K562 (cell line): ENCODE measurements around the gene DRC1. TPM values are rescaled to one million over a fixed set of nuclear protein-coding genes. Genes with fewer than 3 reads are reported as not detected.
A peak's percentile ranks its signal among the peaks of the same experiment; 100 is the strongest.

Experiments used
- BRD4 ChIP-seq: fragments of 200-600 bp; sonication (generic); IDR thresholded peaks from 2 replicates; pipeline ENCODE4 v1.6.1; 2017; ENCODE audit warnings: inconsistent platforms
- JUND ChIP-seq, 2 experiments: IDR thresholded peaks; 2 replicates in 1 of 2; 3 replicates in 1 of 2; pipeline ENCODE4 v1.6.1; 2011; ENCODE audit warnings: borderline replicate concordance in 2 of 2, low read depth in 2 of 2, low read length in 2 of 2, improper control_type of control experiment in 1 of 2, missing biosample characterization in 1 of 2, missing genetic modification characterization in 1 of 2, missing genetic modification reagents in 1 of 2
- ZNF785 ChIP-seq: fragments of 250-450 bp; sonication (Bioruptor Pico); IDR thresholded peaks from 2 replicates; pipeline ENCODE4 v1.4.0; 2020; ENCODE audit warnings: mild to moderate bottlenecking
- polyA plus RNA-seq, 8 experiments: library from polyadenylated mRNA; depleted of rRNA in 4 of 8; stranded (reverse) in 5 of 8; unstranded in 3 of 8; fragments of >200 nt; fragmentation: Nextera tagmentation in 2 of 8; fragmentation: Illumina TruSeq in 1 of 8; extraction: Ambion mirVana in 2 of 8; extraction: Trizol in 1 of 8; gene quantifications; 2 replicates each; pipeline versions ENCODE4 v1.2.1 to v1.2.3, GENCODE V29; 2011 to 2014; ENCODE audit warnings: inconsistent platforms in 1 of 8, missing spikeins in 1 of 8
- total RNA-seq, 7 experiments: library from RNA; depleted of rRNA in 6 of 7; stranded (reverse); fragments of >200 nt in 6 of 7; fragmentation: Illumina TruSeq in 2 of 7; extraction: Trizol in 2 of 7; gene quantifications; 2 replicates each; pipeline versions ENCODE4 v1.2.1 to v1.2.3, GENCODE V29; 2011 to 2021; ENCODE audit warnings: low replicate concordance in 1 of 7
- TF ChIP-seq, protein P1 (sequence below): fragments of 450-650 bp; IDR thresholded peaks from 2 replicates; pipeline ENCODE4 v1.7.1; 2018; ENCODE audit warnings: mild to moderate bottlenecking, low read depth; ENCODE audit not compliant: partially characterized antibody
- TF ChIP-seq, protein P2 (sequence below): fragments of 250-450 bp; sonication (Bioruptor Pico); IDR thresholded peaks from 2 replicates; pipeline ENCODE4 v1.8.0; 2021; ENCODE audit warnings: borderline replicate concordance, mild to moderate bottlenecking, moderate library complexity; ENCODE audit not compliant: poor library complexity, severe bottlenecking
- TF ChIP-seq, protein P3 (sequence below): fragments of 250-450 bp; sonication (Bioruptor Pico); IDR thresholded peaks from 2 replicates; pipeline ENCODE4 v1.4.0; 2020; ENCODE audit warnings: mild to moderate bottlenecking, moderate library complexity
- TF ChIP-seq, protein P4 (sequence below), 2 experiments: fragments of 450-650 bp; IDR thresholded peaks; 2 replicates each; pipeline ENCODE4 v1.6.1; 2018; ENCODE audit warnings: mild to moderate bottlenecking in 2 of 2, low read depth in 1 of 2; ENCODE audit not compliant: partially characterized antibody in 2 of 2

Gene DRC1
- total and polyA plus RNA-seq, 9 of the 15 experiments (the other 6 are each of a cell fraction or from before 2014, with no cell fraction given), result 0.07 to 0.10 TPM; not detected in 7

DNA sequence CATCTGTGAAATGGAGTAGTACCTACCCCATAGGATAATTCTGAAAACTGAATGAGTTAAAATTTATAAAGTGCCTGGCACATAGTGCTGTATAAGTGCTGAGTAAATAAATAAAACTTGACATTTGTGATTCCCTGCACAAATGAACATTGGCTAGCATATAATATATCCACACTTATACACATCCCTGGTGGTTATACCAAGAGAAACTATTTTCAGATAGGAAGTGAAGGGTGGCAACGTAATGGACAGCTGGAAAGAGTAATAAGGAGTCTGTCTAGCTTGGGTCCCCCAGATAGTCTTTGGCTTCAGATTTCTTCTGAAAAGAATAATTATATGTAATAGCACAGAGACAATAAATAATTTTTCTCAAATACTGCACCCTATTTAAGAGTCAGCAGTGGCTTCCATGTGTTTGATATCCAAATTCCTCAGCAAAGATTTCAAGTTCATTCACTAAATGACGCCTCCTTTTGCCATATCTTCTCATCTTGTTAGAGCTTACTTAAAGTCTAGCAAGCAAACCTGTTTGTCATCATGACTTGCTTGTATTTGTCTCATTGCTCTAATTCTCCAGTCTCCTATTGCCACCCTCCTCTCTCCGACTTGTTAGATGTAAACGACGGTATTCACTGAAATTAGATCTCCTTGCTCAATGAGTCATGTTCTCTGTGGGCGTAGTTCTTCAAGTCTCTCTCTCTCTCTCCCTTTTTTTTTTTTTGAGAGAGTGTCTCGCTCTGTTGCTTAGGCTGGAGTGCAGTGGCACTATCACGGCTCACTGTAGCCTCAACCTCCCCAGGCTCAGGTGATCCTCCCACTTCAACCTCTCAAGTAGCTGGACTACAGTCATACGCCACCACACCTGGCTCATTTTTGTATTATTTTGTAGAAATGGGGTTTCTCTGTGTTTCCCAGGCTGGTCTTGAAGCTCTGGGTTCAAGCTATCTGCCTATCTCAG is 46.4 kb upstream of the DRC1 start (continued):
- TF ChIP-seq, protein P1, sequence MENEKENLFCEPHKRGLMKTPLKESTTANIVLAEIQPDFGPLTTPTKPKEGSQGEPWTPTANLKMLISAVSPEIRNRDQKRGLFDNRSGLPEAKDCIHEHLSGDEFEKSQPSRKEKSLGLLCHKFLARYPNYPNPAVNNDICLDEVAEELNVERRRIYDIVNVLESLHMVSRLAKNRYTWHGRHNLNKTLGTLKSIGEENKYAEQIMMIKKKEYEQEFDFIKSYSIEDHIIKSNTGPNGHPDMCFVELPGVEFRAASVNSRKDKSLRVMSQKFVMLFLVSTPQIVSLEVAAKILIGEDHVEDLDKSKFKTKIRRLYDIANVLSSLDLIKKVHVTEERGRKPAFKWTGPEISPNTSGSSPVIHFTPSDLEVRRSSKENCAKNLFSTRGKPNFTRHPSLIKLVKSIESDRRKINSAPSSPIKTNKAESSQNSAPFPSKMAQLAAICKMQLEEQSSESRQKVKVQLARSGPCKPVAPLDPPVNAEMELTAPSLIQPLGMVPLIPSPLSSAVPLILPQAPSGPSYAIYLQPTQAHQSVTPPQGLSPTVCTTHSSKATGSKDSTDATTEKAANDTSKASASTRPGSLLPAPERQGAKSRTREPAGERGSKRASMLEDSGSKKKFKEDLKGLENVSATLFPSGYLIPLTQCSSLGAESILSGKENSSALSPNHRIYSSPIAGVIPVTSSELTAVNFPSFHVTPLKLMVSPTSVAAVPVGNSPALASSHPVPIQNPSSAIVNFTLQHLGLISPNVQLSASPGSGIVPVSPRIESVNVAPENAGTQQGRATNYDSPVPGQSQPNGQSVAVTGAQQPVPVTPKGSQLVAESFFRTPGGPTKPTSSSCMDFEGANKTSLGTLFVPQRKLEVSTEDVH, result peak; percentile 66
- TF ChIP-seq BRD4 (no peak), ZNF785 (CRISPR knock-in tag) (no peak), JUND (IDR thresholded peaks at IDR 0.05; ENCODE audit: borderline replicate concordance, low read depth, low read length) (peak; percentile 98), JUND (tag; IDR thresholded peaks at IDR 0.05; ENCODE audit: borderline replicate concordance, low read depth, low read length) (peak; percentile 99)
- TF ChIP-seq, protein P2, sequence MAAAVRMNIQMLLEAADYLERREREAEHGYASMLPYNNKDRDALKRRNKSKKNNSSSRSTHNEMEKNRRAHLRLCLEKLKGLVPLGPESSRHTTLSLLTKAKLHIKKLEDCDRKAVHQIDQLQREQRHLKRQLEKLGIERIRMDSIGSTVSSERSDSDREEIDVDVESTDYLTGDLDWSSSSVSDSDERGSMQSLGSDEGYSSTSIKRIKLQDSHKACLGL (CRISPR knock-in tag), result no peak
- TF ChIP-seq, protein P3, sequence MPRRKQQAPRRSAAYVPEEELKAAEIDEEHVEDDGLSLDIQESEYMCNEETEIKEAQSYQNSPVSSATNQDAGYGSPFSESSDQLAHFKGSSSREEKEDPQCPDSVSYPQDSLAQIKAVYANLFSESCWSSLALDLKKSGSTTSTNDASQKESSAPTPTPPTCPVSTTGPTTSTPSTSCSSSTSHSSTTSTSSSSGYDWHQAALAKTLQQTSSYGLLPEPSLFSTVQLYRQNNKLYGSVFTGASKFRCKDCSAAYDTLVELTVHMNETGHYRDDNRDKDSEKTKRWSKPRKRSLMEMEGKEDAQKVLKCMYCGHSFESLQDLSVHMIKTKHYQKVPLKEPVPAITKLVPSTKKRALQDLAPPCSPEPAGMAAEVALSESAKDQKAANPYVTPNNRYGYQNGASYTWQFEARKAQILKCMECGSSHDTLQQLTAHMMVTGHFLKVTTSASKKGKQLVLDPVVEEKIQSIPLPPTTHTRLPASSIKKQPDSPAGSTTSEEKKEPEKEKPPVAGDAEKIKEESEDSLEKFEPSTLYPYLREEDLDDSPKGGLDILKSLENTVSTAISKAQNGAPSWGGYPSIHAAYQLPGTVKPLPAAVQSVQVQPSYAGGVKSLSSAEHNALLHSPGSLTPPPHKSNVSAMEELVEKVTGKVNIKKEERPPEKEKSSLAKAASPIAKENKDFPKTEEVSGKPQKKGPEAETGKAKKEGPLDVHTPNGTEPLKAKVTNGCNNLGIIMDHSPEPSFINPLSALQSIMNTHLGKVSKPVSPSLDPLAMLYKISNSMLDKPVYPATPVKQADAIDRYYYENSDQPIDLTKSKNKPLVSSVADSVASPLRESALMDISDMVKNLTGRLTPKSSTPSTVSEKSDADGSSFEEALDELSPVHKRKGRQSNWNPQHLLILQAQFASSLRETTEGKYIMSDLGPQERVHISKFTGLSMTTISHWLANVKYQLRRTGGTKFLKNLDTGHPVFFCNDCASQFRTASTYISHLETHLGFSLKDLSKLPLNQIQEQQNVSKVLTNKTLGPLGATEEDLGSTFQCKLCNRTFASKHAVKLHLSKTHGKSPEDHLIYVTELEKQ (CRISPR knock-in tag), result no peak
- TF ChIP-seq, protein P4, sequence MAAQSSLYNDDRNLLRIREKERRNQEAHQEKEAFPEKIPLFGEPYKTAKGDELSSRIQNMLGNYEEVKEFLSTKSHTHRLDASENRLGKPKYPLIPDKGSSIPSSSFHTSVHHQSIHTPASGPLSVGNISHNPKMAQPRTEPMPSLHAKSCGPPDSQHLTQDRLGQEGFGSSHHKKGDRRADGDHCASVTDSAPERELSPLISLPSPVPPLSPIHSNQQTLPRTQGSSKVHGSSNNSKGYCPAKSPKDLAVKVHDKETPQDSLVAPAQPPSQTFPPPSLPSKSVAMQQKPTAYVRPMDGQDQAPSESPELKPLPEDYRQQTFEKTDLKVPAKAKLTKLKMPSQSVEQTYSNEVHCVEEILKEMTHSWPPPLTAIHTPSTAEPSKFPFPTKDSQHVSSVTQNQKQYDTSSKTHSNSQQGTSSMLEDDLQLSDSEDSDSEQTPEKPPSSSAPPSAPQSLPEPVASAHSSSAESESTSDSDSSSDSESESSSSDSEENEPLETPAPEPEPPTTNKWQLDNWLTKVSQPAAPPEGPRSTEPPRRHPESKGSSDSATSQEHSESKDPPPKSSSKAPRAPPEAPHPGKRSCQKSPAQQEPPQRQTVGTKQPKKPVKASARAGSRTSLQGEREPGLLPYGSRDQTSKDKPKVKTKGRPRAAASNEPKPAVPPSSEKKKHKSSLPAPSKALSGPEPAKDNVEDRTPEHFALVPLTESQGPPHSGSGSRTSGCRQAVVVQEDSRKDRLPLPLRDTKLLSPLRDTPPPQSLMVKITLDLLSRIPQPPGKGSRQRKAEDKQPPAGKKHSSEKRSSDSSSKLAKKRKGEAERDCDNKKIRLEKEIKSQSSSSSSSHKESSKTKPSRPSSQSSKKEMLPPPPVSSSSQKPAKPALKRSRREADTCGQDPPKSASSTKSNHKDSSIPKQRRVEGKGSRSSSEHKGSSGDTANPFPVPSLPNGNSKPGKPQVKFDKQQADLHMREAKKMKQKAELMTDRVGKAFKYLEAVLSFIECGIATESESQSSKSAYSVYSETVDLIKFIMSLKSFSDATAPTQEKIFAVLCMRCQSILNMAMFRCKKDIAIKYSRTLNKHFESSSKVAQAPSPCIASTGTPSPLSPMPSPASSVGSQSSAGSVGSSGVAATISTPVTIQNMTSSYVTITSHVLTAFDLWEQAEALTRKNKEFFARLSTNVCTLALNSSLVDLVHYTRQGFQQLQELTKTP (IDR thresholded peaks at IDR 0.05; ENCODE audit: low read depth in 1 of 2, partially characterized antibody in 2 of 2), result peak in 1 of 2 experiments; percentile 92
